ENCODE data around the gene VTI1A. TPM values are rescaled to one million over a fixed set of nuclear protein-coding genes. Genes with fewer than 3 reads are reported as not detected.

The VTI1A gene
- total RNA-seq, 1 experiment from 2014 or later: 18.1 TPM

GRCh38 chr10:112698818-112699164 is 251.8 kb downstream of the VTI1A start:
- Histone ChIP-seq H3K4me1 (replicated peaks; ENCODE audit: insufficient read depth) (no peaks in the 10 kb centered on the region), H3K27ac (no peak overlapping the region), H4K20me1 (ENCODE audit: insufficient read depth) (no peaks in the 10 kb centered on the region), H3K4me2 (no peak overlapping the region), H3F3A (ENCODE audit: insufficient read depth, low read depth) (no peaks in the 10 kb centered on the region), H3K27me3 (ENCODE audit: insufficient read depth, low read depth) (no peaks in the 10 kb centered on the region), H3K9me2 (ENCODE audit: insufficient read depth) (no peaks in the 10 kb centered on the region), H3K36me3 (ENCODE audit: low read depth) (no peaks in the 10 kb centered on the region), H2AFZ (no peak overlapping the region), H3K9me3 (ENCODE audit: insufficient read depth, low read depth) (no peaks in the 10 kb centered on the region), H3K79me2 (ENCODE audit: low read depth) (no peaks in the 10 kb centered on the region), H3K4me3 (no peak overlapping the region)
- TF ChIP-seq CTCF (conservative IDR thresholded peaks at IDR 0.05): no peak
- no peak for TF ChIP-seq EZH2 (IDR thresholded peaks at IDR 0.05; ENCODE audit: low read depth)
- ChIA-PET POLR2A (ENCODE audit: unreplicated experiment) (no interaction called here), CTCF (no interaction called here)
- DNase-seq: no peak
- intact Hi-C loops (cut with micrococcal nuclease; ENCODE audit: unreplicated experiment): no loop called here
- BruUV-seq (replicated peaks): no TSS peak

GRCh38 chr10:112700215-112700671 is 253.2 kb downstream of the VTI1A start:
- no peaks in the 10 kb centered on the region for H3K4me1 ChIP-seq (replicated peaks; ENCODE audit: insufficient read depth)
- no peaks in the 10 kb centered on the region for H3K27me3 ChIP-seq (ENCODE audit: insufficient read depth, low read depth)
- no peaks in the 10 kb centered on the region for H3F3A ChIP-seq (ENCODE audit: insufficient read depth, low read depth)
- no peaks in the 10 kb centered on the region for H3K36me3 ChIP-seq (ENCODE audit: low read depth)
- H3K4me3 ChIP-seq: no peak overlapping the region
- no peaks in the 10 kb centered on the region for H4K20me1 ChIP-seq (ENCODE audit: insufficient read depth)
- H3K4me2 ChIP-seq: no peak overlapping the region
- H3K9me3 ChIP-seq (ENCODE audit: insufficient read depth, low read depth): no peaks in the 10 kb centered on the region
- TF ChIP-seq EZH2 (IDR thresholded peaks at IDR 0.05; ENCODE audit: low read depth): no peak
- no peak for TF ChIP-seq CTCF (conservative IDR thresholded peaks at IDR 0.05)
- no peaks in the 10 kb centered on the region for H3K79me2 ChIP-seq (ENCODE audit: low read depth)
- no TSS peak for BruUV-seq (replicated peaks)
- H3K9me2 ChIP-seq (ENCODE audit: insufficient read depth): no peaks in the 10 kb centered on the region
- intact Hi-C loops (cut with micrococcal nuclease; ENCODE audit: unreplicated experiment): no loop called here
- ChIA-PET POLR2A (ENCODE audit: unreplicated experiment) (interaction anchor here (0.5 to 0.7 kb wide), 2 partner anchors 23 to 62 kb away, joined by 3 to 10 read pairs; no protein-coding TSS in a partner anchor), CTCF (interaction anchor here (0.5 to 0.7 kb wide), 2 partner anchors 119 to 237 kb away, joined by 3 to 4 read pairs; no protein-coding TSS in a partner anchor)
- no peak overlapping the region for H2AFZ ChIP-seq
- no peak for DNase-seq
- no peak overlapping the region for H3K27ac ChIP-seq

GRCh38 chr10:112701211-112701877 is 254.3 kb downstream of the VTI1A start:
- H2AFZ ChIP-seq: no peak overlapping the region
- no peak for DNase-seq
- no peaks in the 10 kb centered on the region for H3K79me2 ChIP-seq (ENCODE audit: low read depth)
- H3K4me2 ChIP-seq: no peak overlapping the region
- no peaks in the 10 kb centered on the region for H3K4me1 ChIP-seq (replicated peaks; ENCODE audit: insufficient read depth)
- H3K27me3 ChIP-seq (ENCODE audit: insufficient read depth, low read depth): no peaks in the 10 kb centered on the region
- no peaks in the 10 kb centered on the region for H3K36me3 ChIP-seq (ENCODE audit: low read depth)
- no peak for TF ChIP-seq CTCF (conservative IDR thresholded peaks at IDR 0.05)
- TF ChIP-seq EZH2 (IDR thresholded peaks at IDR 0.05; ENCODE audit: low read depth): no peak
- no peaks in the 10 kb centered on the region for H3F3A ChIP-seq (ENCODE audit: insufficient read depth, low read depth)
- ChIA-PET POLR2A (ENCODE audit: unreplicated experiment) (no interaction called here), CTCF (no interaction called here)
- H3K27ac ChIP-seq: no peak overlapping the region
- no TSS peak for BruUV-seq (replicated peaks)
- intact Hi-C loops (cut with micrococcal nuclease; ENCODE audit: unreplicated experiment): no loop called here
- H3K4me3 ChIP-seq: no peak overlapping the region
- no peaks in the 10 kb centered on the region for H4K20me1 ChIP-seq (ENCODE audit: insufficient read depth)
- H3K9me2 ChIP-seq (ENCODE audit: insufficient read depth): no peaks in the 10 kb centered on the region
- no peaks in the 10 kb centered on the region for H3K9me3 ChIP-seq (ENCODE audit: insufficient read depth, low read depth)
